Liver (tissue), 9 donors: Measurements from ENCODE around the gene CNTLN. TPM values are rescaled to one million over a fixed set of nuclear protein-coding genes. Genes with fewer than 3 reads are reported as not detected.
A peak's percentile ranks its signal among the peaks of the same experiment; 100 is the strongest.

Experiments
- DNase-seq: peaks from one replicate; pipeline ENCODE4 v3.0.0-alpha.2; 2017; ENCODE audit warnings: low spot score
- H3K27ac ChIP-seq, 2 donors: one replicate each; pipeline ENCODE4 v1.7.0; 2013; ENCODE audit warnings: inconsistent platforms in 2 of 2, low read length in 2 of 2, control low read depth in 1 of 2, low read depth in 1 of 2, mild to moderate bottlenecking in 1 of 2
- H3K27me3 ChIP-seq, 4 donors: one replicate each; pipeline versions ENCODE4 v1.6.1 to v1.7.0; 2013; ENCODE audit warnings: low read length in 3 of 4, inconsistent platforms in 1 of 4, mild to moderate bottlenecking in 1 of 4, moderate library complexity in 1 of 4; ENCODE audit not compliant: control insufficient read depth in 4 of 4, insufficient read depth in 4 of 4
- H3K36me3 ChIP-seq, 4 donors: one replicate each; pipeline versions ENCODE4 v1.6.1 to v1.7.0; 2013; ENCODE audit warnings: low read length in 3 of 4, mild to moderate bottlenecking in 3 of 4, low read depth in 1 of 4, moderate library complexity in 1 of 4; ENCODE audit not compliant: control insufficient read depth in 4 of 4, insufficient read depth in 3 of 4
- H3K4me1 ChIP-seq, 4 donors: one replicate each; pipeline versions ENCODE4 v1.6.1 to v1.7.0; 2013; ENCODE audit warnings: low read length in 3 of 4, mild to moderate bottlenecking in 3 of 4, moderate library complexity in 1 of 4; ENCODE audit not compliant: control insufficient read depth in 4 of 4, insufficient read depth in 4 of 4
- H3K4me3 ChIP-seq, 3 donors: one replicate each; pipeline versions ENCODE4 v1.6.1 to v1.7.0; 2013; ENCODE audit warnings: low read length in 3 of 3, control low read depth in 1 of 3, low read depth in 1 of 3, mild to moderate bottlenecking in 1 of 3
- H3K9ac ChIP-seq, 2 donors: one replicate each; pipeline ENCODE4 v1.7.0; 2013; ENCODE audit warnings: low read length in 2 of 2, mild to moderate bottlenecking in 2 of 2, moderate library complexity in 2 of 2, control low read depth in 1 of 2, low read depth in 1 of 2
- H3K9me3 ChIP-seq, 4 donors: one replicate each; pipeline versions ENCODE4 v1.6.1 to v1.7.0; 2013; ENCODE audit warnings: low read length in 3 of 4; ENCODE audit not compliant: control insufficient read depth in 4 of 4
- FOXA1 ChIP-seq: IDR thresholded peaks from 2 replicates; pipeline ENCODE4 v1.6.1; 2016; ENCODE audit warnings: antibody characterized with exemption
- GABPA ChIP-seq, 2 donors: IDR thresholded peaks in 1 of 2; conservative IDR thresholded peaks in 1 of 2; 2 replicates each; pipeline ENCODE4 v1.6.1; 2016; ENCODE audit warnings: antibody characterized with exemption in 2 of 2, mild to moderate bottlenecking in 1 of 2, moderate library complexity in 1 of 2
- HNF4A ChIP-seq, 2 donors: conservative IDR thresholded peaks; 2 replicates each; pipeline ENCODE4 v1.6.1; 2016; ENCODE audit warnings: antibody characterized with exemption in 2 of 2, mild to moderate bottlenecking in 2 of 2
- JUND ChIP-seq, 2 donors: IDR thresholded peaks; 2 replicates each; pipeline ENCODE4 v1.6.1; 2016; ENCODE audit warnings: antibody characterized with exemption in 2 of 2
- NR2F2 ChIP-seq: IDR thresholded peaks from 2 replicates; pipeline ENCODE4 v1.6.1; 2016; ENCODE audit warnings: antibody characterized with exemption
- RAD21 ChIP-seq, 2 donors: IDR thresholded peaks; 2 replicates each; pipeline ENCODE4 v1.6.1; 2016; ENCODE audit warnings: antibody characterized with exemption in 2 of 2, mild to moderate bottlenecking in 2 of 2
- RXRA ChIP-seq, 2 donors: IDR thresholded peaks; 2 replicates each; pipeline ENCODE4 v1.6.1; 2017 to 2018; ENCODE audit warnings: antibody characterized with exemption in 2 of 2, mild to moderate bottlenecking in 1 of 2
- YY1 ChIP-seq: IDR thresholded peaks from 2 replicates; pipeline ENCODE4 v1.6.1; 2016; ENCODE audit warnings: antibody characterized with exemption, mild to moderate bottlenecking
- WGBS: extraction: QIAGEN DNeasy Blood & Tissue Kit; methylation state at CpG from one replicate; pipeline ENCODE4 v1.1.7; 2013; 5-methylcytosine and 5-hydroxymethylcytosine counted together
- polyA plus RNA-seq, 2 donors: library from polyadenylated mRNA; stranded (reverse) in 1 of 2; unstranded in 1 of 2; fragments of 200-250 nt in 1 of 2; fragments of >200 nt in 1 of 2; fragmentation: Nextera tagmentation in 1 of 2; extraction: Ambion mirVana in 1 of 2; gene quantifications; one replicate each; pipeline versions ENCODE4 v1.2.1 to v1.2.3, GENCODE V29; 2013 to 2015
- total RNA-seq, 2 donors: library from RNA; depleted of rRNA; stranded (reverse); fragments of >200 nt; gene quantifications; one replicate each; pipeline ENCODE4 v1.2.3, GENCODE V29; 2014
- TF ChIP-seq, protein P1 (sequence below): IDR thresholded peaks from 2 replicates; pipeline ENCODE4 v1.6.1; 2016; ENCODE audit warnings: antibody characterized with exemption, mild to moderate bottlenecking
- TF ChIP-seq, protein P2 (sequence below): IDR thresholded peaks from 2 replicates; pipeline ENCODE4 v1.6.1; 2016; ENCODE audit warnings: antibody characterized with exemption
- TF ChIP-seq, protein P3 (sequence below): fragments of 150-350 bp; IDR thresholded peaks from 2 replicates; pipeline ENCODE4 v1.5.1; 2017; ENCODE audit warnings: improper control_type of control experiment, low read depth, low read length; ENCODE audit not compliant: missing input control
- TF ChIP-seq, protein P4 (sequence below): IDR thresholded peaks from 2 replicates; pipeline ENCODE4 v1.6.1; 2016; ENCODE audit warnings: antibody characterized with exemption
- donor health status: healthy.
- donor health status: healthy.
- donor health status: healthy.
- donor health status: healthy.
- donor health status: healthy.

CNTLN gene, protein sequence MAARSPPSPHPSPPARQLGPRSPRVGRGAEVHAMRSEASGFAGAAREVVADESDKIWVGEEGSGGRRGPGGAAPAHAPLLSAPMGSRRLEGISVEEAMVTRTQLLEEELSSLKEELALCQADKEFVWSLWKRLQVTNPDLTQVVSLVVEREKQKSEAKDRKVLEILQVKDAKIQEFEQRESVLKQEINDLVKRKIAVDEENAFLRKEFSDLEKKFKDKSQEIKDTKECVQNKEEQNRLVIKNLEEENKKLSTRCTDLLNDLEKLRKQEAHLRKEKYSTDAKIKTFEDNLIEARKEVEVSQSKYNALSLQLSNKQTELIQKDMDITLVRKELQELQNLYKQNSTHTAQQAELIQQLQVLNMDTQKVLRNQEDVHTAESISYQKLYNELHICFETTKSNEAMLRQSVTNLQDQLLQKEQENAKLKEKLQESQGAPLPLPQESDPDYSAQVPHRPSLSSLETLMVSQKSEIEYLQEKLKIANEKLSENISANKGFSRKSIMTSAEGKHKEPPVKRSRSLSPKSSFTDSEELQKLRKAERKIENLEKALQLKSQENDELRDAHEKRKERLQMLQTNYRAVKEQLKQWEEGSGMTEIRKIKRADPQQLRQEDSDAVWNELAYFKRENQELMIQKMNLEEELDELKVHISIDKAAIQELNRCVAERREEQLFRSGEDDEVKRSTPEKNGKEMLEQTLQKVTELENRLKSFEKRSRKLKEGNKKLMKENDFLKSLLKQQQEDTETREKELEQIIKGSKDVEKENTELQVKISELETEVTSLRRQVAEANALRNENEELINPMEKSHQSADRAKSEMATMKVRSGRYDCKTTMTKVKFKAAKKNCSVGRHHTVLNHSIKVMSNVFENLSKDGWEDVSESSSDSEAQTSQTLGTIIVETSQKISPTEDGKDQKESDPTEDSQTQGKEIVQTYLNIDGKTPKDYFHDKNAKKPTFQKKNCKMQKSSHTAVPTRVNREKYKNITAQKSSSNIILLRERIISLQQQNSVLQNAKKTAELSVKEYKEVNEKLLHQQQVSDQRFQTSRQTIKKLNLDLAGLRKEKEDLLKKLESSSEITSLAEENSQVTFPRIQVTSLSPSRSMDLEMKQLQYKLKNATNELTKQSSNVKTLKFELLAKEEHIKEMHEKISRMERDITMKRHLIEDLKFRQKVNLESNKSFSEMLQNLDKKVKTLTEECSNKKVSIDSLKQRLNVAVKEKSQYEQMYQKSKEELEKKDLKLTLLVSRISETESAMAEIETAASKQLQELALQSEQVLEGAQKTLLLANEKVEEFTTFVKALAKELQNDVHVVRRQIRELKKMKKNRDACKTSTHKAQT (N-terminal part only)
- total RNA-seq (10 to 100 TPM; 11.5 to 31.4 TPM), polyA plus RNA-seq (10 to 100 TPM in 1 of 2 donors, 1 to 10 TPM in 1; 2.8 to 10.5 TPM)

DNA sequence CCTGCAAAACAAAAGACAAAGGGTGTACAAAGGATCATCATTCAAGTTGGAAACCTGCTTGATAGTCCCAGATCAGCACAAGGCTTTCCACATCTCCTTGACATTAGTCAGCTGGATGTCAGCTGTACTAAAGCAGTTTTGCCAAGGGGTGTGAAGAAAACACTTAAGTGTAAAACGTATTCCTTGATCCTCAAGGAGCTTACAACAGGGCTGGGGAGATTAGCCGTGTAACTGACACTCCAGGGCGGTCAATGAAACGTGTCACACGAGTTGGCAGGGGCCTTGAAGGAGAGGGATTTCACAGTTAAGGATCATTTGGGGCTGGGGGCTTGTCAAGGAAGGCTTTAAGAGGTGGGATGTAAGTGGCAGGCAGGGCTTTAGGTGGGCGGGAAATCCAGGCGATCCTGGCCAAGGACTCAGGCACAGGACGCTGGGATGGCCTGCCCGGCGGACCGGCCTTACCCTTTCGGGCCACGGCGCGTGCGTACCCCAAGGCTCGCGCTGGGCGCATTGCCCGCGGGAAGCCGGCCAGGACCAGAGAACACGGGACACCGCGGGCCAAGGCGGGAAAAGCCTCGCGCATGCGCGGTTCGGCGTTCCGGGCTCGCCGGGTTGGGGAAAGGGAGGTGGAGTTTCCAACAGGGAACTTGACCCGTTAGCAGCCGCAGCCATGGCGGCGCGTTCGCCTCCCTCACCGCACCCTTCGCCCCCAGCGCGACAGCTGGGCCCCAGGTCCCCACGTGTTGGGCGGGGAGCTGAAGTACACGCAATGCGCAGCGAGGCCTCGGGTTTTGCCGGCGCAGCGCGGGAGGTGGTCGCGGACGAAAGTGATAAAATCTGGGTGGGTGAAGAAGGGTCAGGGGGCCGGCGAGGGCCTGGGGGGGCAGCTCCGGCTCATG, at the start of gene CNTLN:
CNTLN (plus strand) TSS at position 645 of the 899 bp plus-strand sequence; CDS start at position 671, 26 bp downstream.
- Histone ChIP-seq H3K36me3 (no peaks in the 10 kb centered on the region), H3K27me3 (no peaks in the 10 kb centered on the region), H3K27ac (peak within 1 kb of the TSS; percentile 83 to 92), H3K9ac (peak within 1 kb of the TSS; percentile 34 to 66), H3K4me1 (peaks cover 6 to 44% (median 25%) of the 10 kb centered on the region in 4 donors), H3K9me3 (no peaks in the 10 kb centered on the region), H3K4me3 (peak within 1 kb of the TSS; percentile 67 to 87 (median 72))
- DNase-seq, result peak; percentile 93
- TF ChIP-seq, protein P1, sequence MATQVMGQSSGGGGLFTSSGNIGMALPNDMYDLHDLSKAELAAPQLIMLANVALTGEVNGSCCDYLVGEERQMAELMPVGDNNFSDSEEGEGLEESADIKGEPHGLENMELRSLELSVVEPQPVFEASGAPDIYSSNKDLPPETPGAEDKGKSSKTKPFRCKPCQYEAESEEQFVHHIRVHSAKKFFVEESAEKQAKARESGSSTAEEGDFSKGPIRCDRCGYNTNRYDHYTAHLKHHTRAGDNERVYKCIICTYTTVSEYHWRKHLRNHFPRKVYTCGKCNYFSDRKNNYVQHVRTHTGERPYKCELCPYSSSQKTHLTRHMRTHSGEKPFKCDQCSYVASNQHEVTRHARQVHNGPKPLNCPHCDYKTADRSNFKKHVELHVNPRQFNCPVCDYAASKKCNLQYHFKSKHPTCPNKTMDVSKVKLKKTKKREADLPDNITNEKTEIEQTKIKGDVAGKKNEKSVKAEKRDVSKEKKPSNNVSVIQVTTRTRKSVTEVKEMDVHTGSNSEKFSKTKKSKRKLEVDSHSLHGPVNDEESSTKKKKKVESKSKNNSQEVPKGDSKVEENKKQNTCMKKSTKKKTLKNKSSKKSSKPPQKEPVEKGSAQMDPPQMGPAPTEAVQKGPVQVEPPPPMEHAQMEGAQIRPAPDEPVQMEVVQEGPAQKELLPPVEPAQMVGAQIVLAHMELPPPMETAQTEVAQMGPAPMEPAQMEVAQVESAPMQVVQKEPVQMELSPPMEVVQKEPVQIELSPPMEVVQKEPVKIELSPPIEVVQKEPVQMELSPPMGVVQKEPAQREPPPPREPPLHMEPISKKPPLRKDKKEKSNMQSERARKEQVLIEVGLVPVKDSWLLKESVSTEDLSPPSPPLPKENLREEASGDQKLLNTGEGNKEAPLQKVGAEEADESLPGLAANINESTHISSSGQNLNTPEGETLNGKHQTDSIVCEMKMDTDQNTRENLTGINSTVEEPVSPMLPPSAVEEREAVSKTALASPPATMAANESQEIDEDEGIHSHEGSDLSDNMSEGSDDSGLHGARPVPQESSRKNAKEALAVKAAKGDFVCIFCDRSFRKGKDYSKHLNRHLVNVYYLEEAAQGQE, result peak; percentile 37
- TF ChIP-seq, protein P2, sequence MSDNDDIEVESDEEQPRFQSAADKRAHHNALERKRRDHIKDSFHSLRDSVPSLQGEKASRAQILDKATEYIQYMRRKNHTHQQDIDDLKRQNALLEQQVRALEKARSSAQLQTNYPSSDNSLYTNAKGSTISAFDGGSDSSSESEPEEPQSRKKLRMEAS, result peak; percentile 16
- TF ChIP-seq YY1, result peak; percentile 96
- peak in 1 of 2 donors; percentile 52 for TF ChIP-seq RXRA (IDR thresholded peaks at IDR 0.05)
- TF ChIP-seq HNF4A (conservative IDR thresholded peaks at IDR 0.05), result no peak
- no peak for TF ChIP-seq JUND (IDR thresholded peaks at IDR 0.05)
- no peak for TF ChIP-seq RAD21 (IDR thresholded peaks at IDR 0.05)
- no peak for TF ChIP-seq FOXA1
- no peak for TF ChIP-seq NR2F2
- TF ChIP-seq, protein P3, sequence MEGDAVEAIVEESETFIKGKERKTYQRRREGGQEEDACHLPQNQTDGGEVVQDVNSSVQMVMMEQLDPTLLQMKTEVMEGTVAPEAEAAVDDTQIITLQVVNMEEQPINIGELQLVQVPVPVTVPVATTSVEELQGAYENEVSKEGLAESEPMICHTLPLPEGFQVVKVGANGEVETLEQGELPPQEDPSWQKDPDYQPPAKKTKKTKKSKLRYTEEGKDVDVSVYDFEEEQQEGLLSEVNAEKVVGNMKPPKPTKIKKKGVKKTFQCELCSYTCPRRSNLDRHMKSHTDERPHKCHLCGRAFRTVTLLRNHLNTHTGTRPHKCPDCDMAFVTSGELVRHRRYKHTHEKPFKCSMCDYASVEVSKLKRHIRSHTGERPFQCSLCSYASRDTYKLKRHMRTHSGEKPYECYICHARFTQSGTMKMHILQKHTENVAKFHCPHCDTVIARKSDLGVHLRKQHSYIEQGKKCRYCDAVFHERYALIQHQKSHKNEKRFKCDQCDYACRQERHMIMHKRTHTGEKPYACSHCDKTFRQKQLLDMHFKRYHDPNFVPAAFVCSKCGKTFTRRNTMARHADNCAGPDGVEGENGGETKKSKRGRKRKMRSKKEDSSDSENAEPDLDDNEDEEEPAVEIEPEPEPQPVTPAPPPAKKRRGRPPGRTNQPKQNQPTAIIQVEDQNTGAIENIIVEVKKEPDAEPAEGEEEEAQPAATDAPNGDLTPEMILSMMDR, result no peak
- TF ChIP-seq GABPA (IDR thresholded peaks at IDR 0.05 in 1 of 2, conservative IDR thresholded peaks at IDR 0.05 in 1 of 2), result no peak
- TF ChIP-seq, protein P4, sequence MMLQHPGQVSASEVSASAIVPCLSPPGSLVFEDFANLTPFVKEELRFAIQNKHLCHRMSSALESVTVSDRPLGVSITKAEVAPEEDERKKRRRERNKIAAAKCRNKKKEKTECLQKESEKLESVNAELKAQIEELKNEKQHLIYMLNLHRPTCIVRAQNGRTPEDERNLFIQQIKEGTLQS, result no peak
- 3% methylated on average over 61 of the region's 61 CpGs for WGBS
